H1 (cell line): ENCODE data around the gene IQGAP3. TPM values are rescaled to one million over a fixed set of nuclear protein-coding genes. Genes with fewer than 3 reads are reported as not detected.
A peak's percentile ranks its signal among the peaks of the same experiment; 100 is the strongest.

ENCODE experiments used
- CTCF ChIA-PET: fragments of 300-600 bp; sonication (Branson Sonifier 250); formaldehyde crosslinking; loops from one replicate; lab custom pipeline; 2021; ENCODE audit not compliant: partially characterized antibody; lab: Charles Lee
- POLR2A ChIA-PET: fragments of 300-600 bp; sonication (Branson Sonifier 250); formaldehyde crosslinking; loops from one replicate; lab custom pipeline; 2021; ENCODE audit warnings: inconsistent platforms; ENCODE audit not compliant: partially characterized antibody; lab: Charles Lee
- DNase-seq, 2 experiments: peaks; one replicate each; pipeline versions ENCODE4 v3.0.0 to v3.0.0-alpha.2; 2010 to 2022; ENCODE audit warnings: low spot score in 2 of 2, low read depth in 1 of 2, mixed read lengths in 1 of 2
- FAIRE-seq: peaks from 2 replicates; lab custom pipeline; 2011; peaks lifted over from hg19 to GRCh38; lab: Jason Lieb, UNC
- H2AFZ ChIP-seq: 2 replicates; pipeline ENCODE4 v1.8.1; 2012; ENCODE audit warnings: low read length, inconsistent platforms
- H2AK5ac ChIP-seq: 2 replicates; pipeline ENCODE4 v1.6.1; 2013; ENCODE audit warnings: low read depth, low read length
- H2BK120ac ChIP-seq: replicated peaks from 2 replicates; pipeline ENCODE3; 2013; ENCODE audit warnings: low read depth, low read length, inconsistent platforms
- H2BK12ac ChIP-seq: 2 replicates; pipeline ENCODE4 v1.6.1; 2013; ENCODE audit warnings: low read depth, low read length
- H2BK15ac ChIP-seq: 2 replicates; pipeline ENCODE4 v1.6.1; 2013; ENCODE audit warnings: low read length
- H2BK20ac ChIP-seq: 2 replicates; pipeline ENCODE4 v1.6.1; 2013; ENCODE audit warnings: low read length
- H2BK5ac ChIP-seq: 2 replicates; pipeline ENCODE4 v1.6.1; 2013; ENCODE audit warnings: low read depth, low read length
- H3K14ac ChIP-seq: 2 replicates; pipeline ENCODE4 v1.6.1; 2013; ENCODE audit warnings: inconsistent platforms; ENCODE audit not compliant: insufficient read length
- H3K18ac ChIP-seq: 2 replicates; pipeline ENCODE4 v1.6.1; 2013; ENCODE audit warnings: low read length; ENCODE audit errors: extremely low read depth
- H3K23ac ChIP-seq: 2 replicates; pipeline ENCODE4 v1.6.1; 2013; ENCODE audit warnings: inconsistent platforms; ENCODE audit not compliant: insufficient read length
- H3K23me2 ChIP-seq: 2 replicates; pipeline ENCODE4 v1.6.1; 2013; ENCODE audit warnings: low read depth, low read length
- H3K27ac ChIP-seq: 2 replicates; pipeline ENCODE4 v1.6.1; 2011; ENCODE audit warnings: low read depth, low read length, inconsistent platforms
- H3K27me3 ChIP-seq, 4 experiments: replicated peaks in 1 of 4; 1 replicate in 1 of 4; 2 replicates in 3 of 4; pipeline versions ENCODE4 v1.6.1 to v1.8.1; 2011 to 2013; ENCODE audit warnings: low read length in 3 of 4, mild to moderate bottlenecking in 3 of 4, inconsistent platforms in 2 of 4, mixed read lengths in 2 of 4, moderate library complexity in 1 of 4; ENCODE audit not compliant: control insufficient read depth in 3 of 4, insufficient read depth in 3 of 4; ENCODE audit errors: extremely low read depth in 1 of 4
- H3K36me3 ChIP-seq, 4 experiments: 2 replicates each; pipeline versions ENCODE4 v1.6.1 to v1.8.1; 2011 to 2013; ENCODE audit warnings: mild to moderate bottlenecking in 4 of 4, low read length in 3 of 4, moderate library complexity in 2 of 4, control low read depth in 1 of 4, inconsistent platforms in 1 of 4; ENCODE audit not compliant: insufficient read depth in 4 of 4, control insufficient read depth in 2 of 4
- H3K4ac ChIP-seq: replicated peaks from 2 replicates; pipeline ENCODE3; 2013; ENCODE audit warnings: low read length, low read depth, mixed read lengths, inconsistent platforms; ENCODE audit not compliant: insufficient read length
- H3K4me1 ChIP-seq, 4 experiments: replicated peaks in 1 of 4; 1 replicate in 1 of 4; 2 replicates in 3 of 4; pipeline versions ENCODE4 v1.6.1 to v1.8.1; 2011 to 2013; ENCODE audit warnings: low read length in 3 of 4, inconsistent platforms in 2 of 4, mixed read lengths in 1 of 4; ENCODE audit not compliant: insufficient read depth in 4 of 4, control insufficient read depth in 3 of 4
- H3K4me2 ChIP-seq, 2 experiments: 2 replicates each; pipeline versions ENCODE4 v1.6.1 to v1.8.1; 2011 to 2013; ENCODE audit warnings: low read depth in 2 of 2, low read length in 2 of 2, control low read depth in 1 of 2, inconsistent platforms in 1 of 2, mild to moderate bottlenecking in 1 of 2; ENCODE audit not compliant: insufficient read depth in 1 of 2
- H3K4me3 ChIP-seq, 4 experiments: fragments of 200-600, 300-600 bp in 1 of 4; sonication (generic), shearing (Covaris generic), sonication (Bioruptor Twin) in 1 of 4; 2 replicates each; pipeline versions ENCODE4 v1.5.1 to v1.8.1; 2011 to 2016; ENCODE audit warnings: low read length in 4 of 4, low read depth in 3 of 4, control low read depth in 2 of 4, inconsistent platforms in 2 of 4, mild to moderate bottlenecking in 2 of 4, mixed read lengths in 1 of 4, moderate library complexity in 1 of 4; ENCODE audit not compliant: insufficient read depth in 2 of 4; ENCODE audit errors: extremely low read depth in 1 of 4
- H3K56ac ChIP-seq: replicated peaks from 2 replicates; pipeline ENCODE3; 2013; ENCODE audit warnings: low read depth, mild to moderate bottlenecking, mixed read lengths, low read length, inconsistent platforms; ENCODE audit not compliant: insufficient read length
- H3K79me1 ChIP-seq: 2 replicates; pipeline ENCODE4 v1.6.1; 2013; ENCODE audit warnings: low read depth, low read length, control low read depth
- H3K79me2 ChIP-seq, 2 experiments: 2 replicates each; pipeline versions ENCODE4 v1.6.1 to v1.8.1; 2012 to 2013; ENCODE audit warnings: low read length in 2 of 2, mild to moderate bottlenecking in 2 of 2, inconsistent platforms in 1 of 2; ENCODE audit not compliant: insufficient read depth in 2 of 2, control insufficient read depth in 1 of 2
- H3K9ac ChIP-seq, 4 experiments: replicated peaks in 1 of 4; 1 replicate in 1 of 4; 2 replicates in 3 of 4; pipeline versions ENCODE4 v1.6.1 to v1.8.1; 2011 to 2013; ENCODE audit warnings: low read depth in 3 of 4, low read length in 3 of 4, control low read depth in 2 of 4, mild to moderate bottlenecking in 2 of 4, moderate library complexity in 2 of 4, inconsistent platforms in 1 of 4; ENCODE audit errors: extremely low read depth in 1 of 4
- H3K9me3 ChIP-seq, 2 experiments: 2 replicates each; pipeline versions ENCODE4 v1.6.1 to v1.8.1; 2012 to 2013; ENCODE audit warnings: mild to moderate bottlenecking in 2 of 2, moderate library complexity in 2 of 2, control low read depth in 1 of 2, inconsistent platforms in 1 of 2, low read depth in 1 of 2, low read length in 1 of 2, mixed read lengths in 1 of 2; ENCODE audit not compliant: insufficient read depth in 2 of 2
- H4K20me1 ChIP-seq, 2 experiments: replicated peaks in 1 of 2; 2 replicates each; pipeline versions ENCODE3 to v1.8.1; 2011 to 2013; ENCODE audit warnings: inconsistent platforms in 2 of 2, low read length in 2 of 2, mild to moderate bottlenecking in 1 of 2; ENCODE audit not compliant: insufficient read depth in 2 of 2, control insufficient read depth in 1 of 2
- H4K5ac ChIP-seq: 2 replicates; pipeline ENCODE4 v1.6.1; 2013; ENCODE audit warnings: low read length, low read depth, mixed read lengths, inconsistent platforms; ENCODE audit not compliant: insufficient read length
- H4K8ac ChIP-seq: 2 replicates; pipeline ENCODE4 v1.8.0; 2013; ENCODE audit warnings: mild to moderate bottlenecking, moderate library complexity, low read length, inconsistent platforms; ENCODE audit not compliant: insufficient read depth; ENCODE audit errors: extremely low read depth
- H4K91ac ChIP-seq: replicated peaks from 2 replicates; pipeline ENCODE3; 2013; ENCODE audit warnings: low read length, mixed read lengths, inconsistent platforms; ENCODE audit not compliant: insufficient read length
- BRCA1 ChIP-seq: IDR thresholded peaks from 2 replicates; pipeline ENCODE4 v1.6.1; 2012; ENCODE audit warnings: low read depth, low read length, improper control_type of control experiment
- KDM1A ChIP-seq: fragments of 200-600, 300-600 bp; sonication (generic); IDR thresholded peaks from 2 replicates; pipeline ENCODE4 v1.7.1; 2016; ENCODE audit warnings: mild to moderate bottlenecking, low read length, borderline replicate concordance
- MAFK ChIP-seq: IDR thresholded peaks from 2 replicates; pipeline ENCODE4 v1.6.1; 2012; ENCODE audit warnings: low read depth, mild to moderate bottlenecking, improper control_type of control experiment, low read length
- WGBS, 2 experiments: shearing (Covaris generic) in 1 of 2; methylation state at CpG; one replicate each; pipeline versions ENCODE4 v1.1.6 to v1.1.7; 2013 to 2015; ENCODE audit warnings: low lambda C conversion rate in 2 of 2, mixed read lengths in 2 of 2, inconsistent platforms in 1 of 2, low coverage in 1 of 2, missing lambda C conversion rate in 1 of 2; ENCODE audit not compliant: insufficient replicate concordance in 2 of 2, insufficient coverage in 1 of 2, insufficient read length in 1 of 2; ENCODE audit errors: extremely low coverage in 1 of 2, missing lambda C conversion rate in 1 of 2; 5-methylcytosine and 5-hydroxymethylcytosine counted together
- polyA plus RNA-seq, 7 experiments: library from polyadenylated mRNA; depleted of rRNA in 3 of 7; stranded (reverse) in 5 of 7; unstranded in 2 of 7; fragments of >200 nt in 5 of 7; fragments of 200-250 nt in 2 of 7; gene quantifications; 1 replicate in 5 of 7; 2 replicates in 1 of 7; 4 replicates in 1 of 7; pipeline versions ENCODE4 v1.2.1 to v1.2.3, GENCODE V29; 2011 to 2013; ENCODE audit warnings: missing spikeins in 2 of 7, mixed read lengths in 2 of 7
- total RNA-seq: library from RNA; stranded (reverse); fragmentation: NEBNext Ultra II Directional; extraction: Animal tissue kit (Norgen Biotek cat#: 25700); gene quantifications from 2 replicates; pipeline ENCODE4 v1.2.1, GENCODE V29; 2021

Gene IQGAP3
- total and polyA plus RNA-seq, 2 of the 8 experiments (the other 6 are each of a cell fraction or from before 2014, with no cell fraction given): 14.6 to 22.3 TPM

GRCh38 chr1:156492591-156493080 is 79.7 kb downstream of the IQGAP3 start:
- Histone ChIP-seq H2BK20ac (no peak overlapping the region), H2BK15ac (no peak overlapping the region), H2BK5ac (no peak overlapping the region), H3K4me2 (no peak overlapping the region; a peak in 1 of 4 replicates), H3K27ac (no peak overlapping the region), H3K23me2 (no peaks in the 10 kb centered on the region; the same call in 1 of the 2 replicates), H2AFZ (no peak overlapping the region), H3K9me3 (no peaks in the 10 kb centered on the region), H2BK120ac (no peak overlapping the region), H3K56ac (no peak overlapping the region), H3K36me3 (no peaks in the 10 kb centered on the region), H3K4ac (no peak overlapping the region), H4K5ac (no peak overlapping the region), H3K9ac (no peak overlapping the region), H4K8ac (no peak overlapping the region), H2BK12ac (peak overlapping the region; percentile 7; the same call in 1 of the 2 replicates), H2AK5ac (no peak overlapping the region), H3K27me3 (no peaks in the 10 kb centered on the region), H4K20me1 (peaks cover 2 to 18% of the 10 kb centered on the region in 2 experiments), H3K4me3 (no peak overlapping the region), H3K14ac (no peak overlapping the region), H3K23ac (no peak overlapping the region), H3K79me1 (peaks cover 38% of the 10 kb centered on the region), H3K4me1 (peaks cover 24 to 63% (median 43%) of the 10 kb centered on the region in 4 experiments), H4K91ac (no peak overlapping the region), H3K18ac (no peak overlapping the region), H3K79me2 (peaks cover 7 to 90% of the 10 kb centered on the region in 2 experiments; a peak in 3 of 4 replicates)
- WGBS, 2 experiments: 88% methylated on average over 7 of the region's 7 CpGs; no CpG with 5 or more reads in 1 of the 2 experiments
- POLR2A ChIA-PET: interaction anchor here (0.6 to 16.1 kb wide), 3 partner anchors 10 to 356 kb away, joined by 3 to 166 read pairs (median 6); partner anchors contain the start of genes MEF2D and NAXE
- TF ChIP-seq MAFK (no peak), BRCA1 (no peak), KDM1A (peak; percentile 85)
- CTCF ChIA-PET: interaction anchor here (0.7 to 17.4 kb wide), 4 partner anchors 10 to 100 kb away, joined by 4 to 236 read pairs (median 67); partner anchors contain the start of gene MEF2D
- no peak for FAIRE-seq
- DNase-seq: no peak
